Muscle of leg (tissue), 11 donors: ENCODE results near the gene CMC2. TPM values are rescaled to one million over a fixed set of nuclear protein-coding genes. Genes with fewer than 3 reads are reported as not detected.
A peak's percentile ranks its signal among the peaks of the same experiment; 100 is the strongest.

Experiments
- DNase-seq: peaks from one replicate; pipeline ENCODE4 v3.0.0; 2013
- H3K27ac ChIP-seq: one replicate; pipeline ENCODE4 v1.5.1; 2013; ENCODE audit warnings: mild to moderate bottlenecking, low read length, control low read depth
- H3K27me3 ChIP-seq: one replicate; pipeline ENCODE4 v1.6.1; 2013; ENCODE audit warnings: low read length; ENCODE audit not compliant: control insufficient read depth, insufficient read depth
- H3K36me3 ChIP-seq: one replicate; pipeline ENCODE4 v1.6.1; 2013; ENCODE audit warnings: low read length; ENCODE audit not compliant: control insufficient read depth, insufficient read depth
- H3K4me1 ChIP-seq: one replicate; pipeline ENCODE4 v1.6.1; 2013; ENCODE audit warnings: low read length; ENCODE audit not compliant: control insufficient read depth, insufficient read depth
- H3K4me3 ChIP-seq: one replicate; pipeline ENCODE4 v1.5.1; 2013; ENCODE audit warnings: low read length, control low read depth
- H3K9me3 ChIP-seq: replicated peaks from 2 replicates; pipeline ENCODE4 v1.6.1; 2013; ENCODE audit warnings: low read depth, low read length; ENCODE audit not compliant: control insufficient read depth
- WGBS: methylation state at CpG from one replicate; pipeline ENCODE4 v1.1.5; 2013; ENCODE audit warnings: missing lambda C conversion rate; ENCODE audit not compliant: insufficient coverage; 5-methylcytosine and 5-hydroxymethylcytosine counted together
- polyA plus RNA-seq, 8 donors: library from polyadenylated mRNA; unstranded; fragments of 120-200 nt; gene quantifications; one replicate each; pipeline versions ENCODE4 v1.2.1 to v1.2.3, GENCODE V29; 2013; ENCODE audit warnings: inconsistent platforms in 1 of 8, low replicate concordance in 1 of 8; ENCODE audit not compliant: insufficient read length in 8 of 8, insufficient read depth in 1 of 8
- total RNA-seq: library from RNA; stranded (reverse); fragments of 120-200 nt; gene quantifications from one replicate; pipeline ENCODE4 v1.2.4, GENCODE V29; 2013

The CMC2 gene
- total and polyA plus RNA-seq, 9 donors = 32.4 to 49.4 (median 43.6) TPM

GRCh38 chr16:81035398-81035974, 28.8 kb upstream of the CMC2 start, which contains the start of gene ATMIN:
Gene ATMIN (plus strand): TSS chr16:81035842. CDS start chr16:81035871, 29 bp downstream.
- Histone ChIP-seq H3K4me3 (peak within 1 kb of the TSS; percentile 60), H3K36me3 (peaks cover 9% of the 10 kb centered on the region), H3K27ac (peak within 1 kb of the TSS; percentile 84), H3K4me1 (peaks cover 16% of the 10 kb centered on the region), H3K27me3 (no peaks in the 10 kb centered on the region), H3K9me3 (peaks cover 4% of the 10 kb centered on the region)
- WGBS = under 1% methylated on average over 50 of the region's 54 CpGs
- peak; percentile 94 for DNase-seq

DNA sequence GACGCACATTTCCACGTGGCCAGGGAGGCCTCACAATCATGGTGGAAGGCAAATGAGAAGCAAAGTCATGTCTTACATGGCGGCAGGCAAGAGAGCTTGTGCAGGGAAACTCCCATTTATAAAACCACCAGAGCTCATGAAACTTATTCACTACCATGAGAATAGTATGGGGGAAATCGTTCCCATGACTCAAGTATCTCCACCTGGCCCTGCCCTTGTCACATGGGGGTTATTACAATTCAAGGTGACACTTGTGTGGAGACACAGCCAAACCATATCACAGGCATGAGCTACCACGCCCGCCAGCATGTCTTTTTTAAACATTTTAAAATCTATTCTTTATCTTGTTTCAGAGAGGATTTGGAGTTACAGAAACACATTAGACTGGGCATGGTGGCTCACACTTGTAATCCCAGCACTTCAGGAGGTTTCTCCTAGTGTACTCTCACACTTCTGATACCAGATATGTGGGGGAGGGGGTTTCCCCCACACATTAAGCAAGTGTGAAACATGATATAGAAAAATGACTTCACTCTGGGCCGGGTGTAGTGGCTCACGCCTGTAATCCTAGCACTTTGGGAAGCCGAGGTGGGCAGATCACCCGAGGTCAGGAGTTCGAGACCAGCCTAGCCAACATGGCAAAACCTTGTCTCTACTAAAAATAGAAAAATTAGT, 23.4 kb upstream of the CMC2 start:
- Histone ChIP-seq H3K27ac (no peak overlapping the region), H3K27me3 (no peaks in the 10 kb centered on the region), H3K4me1 (no peaks in the 10 kb centered on the region), H3K36me3 (peaks cover 8% of the 10 kb centered on the region), H3K9me3 (peaks cover 4% of the 10 kb centered on the region), H3K4me3 (no peak overlapping the region)
- no peak for DNase-seq
- WGBS = 60% methylated on average over 2 of the region's 11 CpGs

GRCh38 chr16:81026429-81026828, 19.7 kb upstream of the CMC2 start:
- no peak overlapping the region for H3K4me3 ChIP-seq
- no peaks in the 10 kb centered on the region for H3K9me3 ChIP-seq
- no peak overlapping the region for H3K27ac ChIP-seq
- WGBS = no CpG with 5 or more reads among the region's 4 CpGs
- no peaks in the 10 kb centered on the region for H3K27me3 ChIP-seq
- no peaks in the 10 kb centered on the region for H3K4me1 ChIP-seq
- peaks cover 8% of the 10 kb centered on the region for H3K36me3 ChIP-seq
- DNase-seq = no peak

- no peaks in the 10 kb centered on the region for H3K9me3 ChIP-seq
- peaks cover 45% of the 10 kb centered on the region for H3K36me3 ChIP-seq
- no peak overlapping the region for H3K4me3 ChIP-seq
- H3K27me3 ChIP-seq = no peaks in the 10 kb centered on the region
- no CpG with 5 or more reads among the region's 2 CpGs for WGBS
- no peak for DNase-seq
- no peaks in the 10 kb centered on the region for H3K4me1 ChIP-seq
- no peak overlapping the region for H3K27ac ChIP-seq
These were observed 11.8 kb upstream of the CMC2 start for GRCh38 chr16:81018496-81018895.

- no peak for DNase-seq
- no CpG with 5 or more reads among the region's 2 CpGs for WGBS
- no peaks in the 10 kb centered on the region for H3K27me3 ChIP-seq
- H3K9me3 ChIP-seq = no peaks in the 10 kb centered on the region
- no peaks in the 10 kb centered on the region for H3K4me1 ChIP-seq
- H3K36me3 ChIP-seq = peaks cover 36% of the 10 kb centered on the region
- H3K4me3 ChIP-seq = no peak overlapping the region
- no peak overlapping the region for H3K27ac ChIP-seq
These were observed 8.0 kb upstream of the CMC2 start for GRCh38 chr16:81014672-81015071.

GRCh38 chr16:81012974-81013373, 6.3 kb upstream of the CMC2 start:
- H3K4me1 ChIP-seq = peaks cover 6% of the 10 kb centered on the region
- WGBS = 100% methylated on average over 1 of the region's 3 CpGs
- H3K4me3 ChIP-seq = no peak overlapping the region
- H3K27me3 ChIP-seq = no peaks in the 10 kb centered on the region
- no peaks in the 10 kb centered on the region for H3K9me3 ChIP-seq
- no peak overlapping the region for H3K27ac ChIP-seq
- H3K36me3 ChIP-seq = peaks cover 25% of the 10 kb centered on the region
- DNase-seq = no peak

DNA sequence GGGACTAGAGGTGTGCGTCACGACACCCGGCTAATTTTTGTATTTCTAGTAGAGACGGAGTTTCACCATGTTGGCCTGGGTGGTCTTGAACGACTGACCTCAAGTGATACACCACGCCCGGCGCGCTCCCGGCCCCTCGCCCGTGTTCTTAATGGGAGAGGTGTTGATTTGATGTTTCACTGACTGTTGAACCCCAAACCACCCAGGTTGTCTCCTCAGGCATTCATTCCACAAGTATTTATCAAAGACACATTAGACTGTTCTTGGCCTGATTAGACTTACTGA, 1.8 kb upstream of the CMC2 start:
- H3K9me3 ChIP-seq = no peaks in the 10 kb centered on the region
- H3K27me3 ChIP-seq = no peaks in the 10 kb centered on the region
- H3K4me1 ChIP-seq = peaks cover 24% of the 10 kb centered on the region
- no peak overlapping the region for H3K27ac ChIP-seq
- peaks cover 4% of the 10 kb centered on the region for H3K36me3 ChIP-seq
- peak overlapping the region; percentile 96 for H3K4me3 ChIP-seq
- DNase-seq = peak; percentile 14
- 94% methylated on average over 5 of the region's 12 CpGs for WGBS

DNA sequence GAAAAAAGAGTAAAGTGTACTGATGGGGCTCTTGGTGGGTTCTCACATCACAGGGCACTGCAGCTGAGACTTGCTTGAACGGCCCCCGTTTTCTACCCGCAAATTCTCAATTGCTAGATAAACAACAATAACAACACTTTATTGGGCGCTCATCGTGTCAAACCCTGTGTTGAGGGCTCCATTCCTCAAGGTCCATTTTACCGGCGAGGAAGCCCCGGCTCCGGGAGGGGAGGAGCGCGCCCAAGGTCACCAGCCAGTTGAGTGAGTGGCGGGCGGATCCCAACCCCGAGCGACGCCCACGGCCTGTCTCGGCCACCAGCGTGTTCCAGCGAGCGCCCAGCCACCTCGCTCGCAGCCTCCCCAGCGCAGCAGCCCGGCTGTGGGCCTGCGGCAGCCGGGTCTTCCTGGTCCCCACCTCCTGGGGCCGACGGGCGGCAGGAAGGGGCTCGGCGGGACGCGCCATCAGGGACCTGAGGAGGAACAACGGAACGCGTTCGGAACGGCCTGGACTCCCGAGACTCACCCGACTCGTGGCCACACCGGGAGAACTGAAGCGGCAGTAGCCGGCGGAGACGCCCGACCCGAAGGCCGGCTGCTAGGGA, 373 bp downstream of the CMC2 start:
- Histone ChIP-seq H3K4me1 (peaks cover 24% of the 10 kb centered on the region), H3K27ac (peak overlapping the region; percentile 100), H3K4me3 (peak overlapping the region; percentile 96), H3K36me3 (no peaks in the 10 kb centered on the region), H3K27me3 (no peaks in the 10 kb centered on the region), H3K9me3 (no peaks in the 10 kb centered on the region)
- peak; percentile 77 for DNase-seq
- WGBS = under 1% methylated on average over 49 of the region's 50 CpGs

DNA sequence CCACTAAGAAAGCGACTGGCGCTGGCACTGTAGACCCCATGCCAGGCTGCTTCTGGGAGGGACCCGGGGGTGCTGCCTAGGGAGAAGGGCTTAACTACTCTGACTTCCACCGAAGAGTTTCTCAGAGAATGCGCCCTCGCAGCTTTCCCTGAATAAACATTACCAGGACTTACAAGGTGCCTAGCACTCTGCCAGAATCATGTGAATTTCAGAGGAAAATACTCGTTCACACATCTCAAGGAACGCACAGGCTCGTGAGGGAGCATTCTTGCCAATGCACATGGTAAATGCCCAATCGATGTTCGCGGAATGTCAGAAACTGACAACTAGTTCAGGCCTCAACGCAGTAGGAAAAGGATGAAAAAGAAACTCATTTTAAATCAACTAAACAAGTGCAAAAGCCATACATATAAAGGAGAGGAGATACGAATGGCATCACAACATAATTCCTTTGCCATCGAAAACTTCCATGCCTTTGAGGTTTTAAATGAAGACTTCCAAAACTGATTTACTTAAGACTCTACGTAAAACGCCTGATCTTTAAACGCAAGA, 999 bp downstream of the CMC2 start:
- H3K4me1 ChIP-seq = peaks cover 24% of the 10 kb centered on the region
- H3K27ac ChIP-seq = peak overlapping the region; percentile 100
- DNase-seq = peak; percentile 31
- no peaks in the 10 kb centered on the region for H3K36me3 ChIP-seq
- no peaks in the 10 kb centered on the region for H3K9me3 ChIP-seq
- WGBS = 41% methylated on average over 7 of the region's 18 CpGs
- H3K27me3 ChIP-seq = no peaks in the 10 kb centered on the region
- H3K4me3 ChIP-seq = peak overlapping the region; percentile 96

DNA sequence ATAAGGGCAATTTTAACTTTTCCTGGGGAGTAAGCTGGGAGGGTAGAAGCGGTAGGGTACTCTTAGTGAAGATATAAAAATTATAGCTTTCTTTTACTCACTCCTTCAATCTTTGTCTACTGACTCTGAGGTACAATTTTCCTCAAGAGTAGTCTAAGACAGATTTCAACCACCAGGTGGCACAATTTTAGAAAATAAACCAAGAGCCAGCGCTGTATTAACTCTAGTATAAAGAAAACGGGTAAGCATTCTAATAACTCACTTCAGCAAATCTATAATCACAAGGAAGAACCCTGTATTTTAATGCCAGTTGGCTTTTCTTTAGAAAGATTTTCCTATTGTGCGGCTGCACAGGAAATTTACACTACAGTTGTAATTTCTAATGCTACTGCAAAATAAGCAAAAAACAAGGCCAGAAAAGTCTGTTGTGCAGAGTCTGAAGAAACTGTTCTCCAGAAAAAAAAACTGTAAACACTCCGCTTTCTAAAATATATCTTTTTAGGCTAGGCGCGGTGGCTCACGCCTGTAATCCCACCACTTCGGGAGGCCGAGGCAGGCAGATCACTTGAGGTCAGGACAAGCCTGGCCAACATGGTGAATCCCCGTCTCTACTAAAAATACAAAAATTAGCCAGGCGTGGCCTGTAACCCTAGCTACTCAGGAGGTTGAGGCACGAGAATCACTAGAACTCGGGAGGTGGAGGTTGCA, 1.9 kb downstream of the CMC2 start:
- Histone ChIP-seq H3K9me3 (no peaks in the 10 kb centered on the region), H3K4me3 (no peak overlapping the region), H3K4me1 (peaks cover 24% of the 10 kb centered on the region), H3K27ac (no peak overlapping the region), H3K36me3 (no peaks in the 10 kb centered on the region), H3K27me3 (no peaks in the 10 kb centered on the region)
- peak; percentile 82 for DNase-seq
- WGBS = 60% methylated on average over 5 of the region's 14 CpGs
